CD4-positive, alpha-beta T cell treated with Interferon gamma for 1 hour (primary cell): ENCODE measurements around the gene CCDC15.
"Not testable (repeated sequence)": the region's sequence is repeated elsewhere in the genome, so short reads cannot be mapped to it uniquely, and the experiment has no call there.

Experiments used
- DNase-seq: peaks from one replicate; pipeline ENCODE4 v3.0.0-alpha.2; 2020

Gene CCDC15

GRCh38 chr11:125001849-125002248 is 47.8 kb downstream of the CCDC15 start:
- no peak for DNase-seq

DNA sequence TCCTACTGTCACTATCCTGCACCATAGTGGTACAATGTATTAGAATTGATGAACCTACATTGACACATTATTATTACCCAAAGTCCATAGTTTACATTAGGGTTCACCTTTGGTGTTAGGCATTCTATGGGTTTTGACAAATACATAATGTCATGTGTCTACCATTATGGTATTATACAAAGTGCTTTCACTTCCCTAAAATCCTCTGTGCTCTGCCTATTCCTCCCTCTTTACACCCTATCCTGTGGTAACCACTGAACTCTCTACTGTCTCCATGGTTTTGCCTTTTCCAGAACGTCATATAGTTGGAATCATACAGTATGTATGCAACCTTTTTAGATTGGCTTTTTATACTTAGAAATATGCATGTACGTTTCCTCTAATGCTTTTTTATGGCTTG is 51.5 kb downstream of the CCDC15 start:
- no peak for DNase-seq

GRCh38 chr11:125016413-125016812 is 62.4 kb downstream of the CCDC15 start:
- no peak for DNase-seq

DNA sequence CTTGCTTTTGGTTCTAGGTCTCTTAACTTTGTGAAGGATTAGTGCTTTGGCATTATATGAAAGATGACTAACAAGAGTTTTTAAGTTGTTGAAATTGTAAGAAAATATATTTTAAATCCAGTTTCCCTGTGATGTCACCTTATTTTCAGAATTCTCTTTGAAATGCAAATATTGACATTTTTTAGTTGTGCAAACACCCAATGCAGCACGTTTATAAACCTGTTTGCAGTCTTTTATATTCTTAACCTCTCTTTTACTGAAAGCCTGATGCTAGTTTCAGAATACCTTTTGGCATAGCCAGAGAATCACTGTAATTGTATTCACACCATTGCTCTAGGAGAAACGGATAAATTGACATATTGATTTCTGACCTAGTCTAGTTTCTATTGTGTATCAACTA is 66.3 kb downstream of the CCDC15 start:
- DNase-seq = no peak

- DNase-seq = no peak
These were observed 68.5 kb downstream of the CCDC15 start for GRCh38 chr11:125022551-125022950.

- DNase-seq = no peak
These were observed 72.0 kb downstream of the CCDC15 start for GRCh38 chr11:125025968-125026367.

DNA sequence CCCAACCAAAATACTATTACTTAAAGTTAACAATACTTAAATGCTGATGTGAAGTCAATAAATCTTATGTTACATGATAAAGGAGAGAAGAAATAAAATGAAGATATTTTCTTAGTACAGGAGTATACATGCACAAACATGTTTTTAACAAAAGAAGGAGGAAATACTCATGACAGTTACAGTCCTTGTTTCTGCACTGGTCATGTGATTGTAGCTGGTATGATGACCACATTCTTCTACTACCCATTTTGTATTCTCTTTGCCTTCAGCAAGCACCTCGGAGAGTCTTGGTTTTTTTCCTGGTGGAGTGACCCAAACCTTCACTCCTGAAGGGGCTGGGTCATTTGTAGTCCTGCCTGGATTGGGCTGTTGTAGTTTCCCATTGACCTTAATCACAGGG is 75.4 kb downstream of the CCDC15 start:
- DNase-seq = not testable (repeated sequence)

- DNase-seq = no peak
These were observed 82.9 kb downstream of the CCDC15 start for GRCh38 chr11:125036933-125037332.

GRCh38 chr11:125049164-125049792 is 95.3 kb downstream of the CCDC15 start:
- no peak for DNase-seq

DNA sequence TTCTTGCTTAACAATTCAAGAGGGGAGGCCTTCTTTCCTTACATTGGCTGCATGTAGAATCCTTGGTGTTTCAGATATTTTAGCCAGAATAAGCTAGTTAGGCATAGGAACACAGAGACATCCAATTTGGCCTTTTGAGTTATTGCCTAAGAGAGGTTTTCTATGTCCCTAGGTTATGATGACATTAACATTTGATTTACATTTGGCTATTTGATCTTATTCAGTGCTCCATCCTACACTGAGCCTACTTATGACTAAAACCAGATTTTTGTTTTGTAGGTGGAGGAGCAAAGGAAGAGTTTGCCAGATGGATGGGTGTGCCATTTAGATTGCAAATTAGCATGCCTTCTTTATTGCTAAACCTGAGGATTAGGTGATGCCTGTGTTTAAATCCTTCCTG is 98.0 kb downstream of the CCDC15 start:
- no peak for DNase-seq

DNA sequence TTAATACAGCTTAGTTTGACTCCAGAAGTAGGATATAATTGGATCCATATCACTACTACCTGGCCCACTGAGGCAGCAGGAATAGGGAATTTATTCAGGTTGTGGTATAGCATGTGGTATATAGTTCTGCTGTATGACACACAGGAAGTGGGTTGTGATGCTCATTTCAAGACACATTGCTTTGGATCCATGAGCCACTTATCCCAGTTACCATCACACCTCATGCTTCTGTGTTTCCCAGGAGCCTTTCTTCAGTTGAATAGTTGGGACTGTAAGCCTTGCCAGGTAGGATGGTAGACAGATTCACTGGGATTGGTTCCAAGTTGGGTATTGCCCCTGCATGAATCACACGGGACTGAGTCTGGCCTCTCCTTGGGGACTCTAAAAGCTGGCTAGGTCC is 99.2 kb downstream of the CCDC15 start:
- DNase-seq = no peak

GRCh38 chr11:125055107-125055715 is 101.2 kb downstream of the CCDC15 start:
- no peak for DNase-seq

GRCh38 chr11:125056111-125056510 is 102.1 kb downstream of the CCDC15 start:
- not testable (repeated sequence) for DNase-seq

GRCh38 chr11:125056931-125057692 is 103.1 kb downstream of the CCDC15 start:
- DNase-seq = no peak

- no peak for DNase-seq
These were observed 103.7 kb downstream of the CCDC15 start for GRCh38 chr11:125057693-125058016.

DNA sequence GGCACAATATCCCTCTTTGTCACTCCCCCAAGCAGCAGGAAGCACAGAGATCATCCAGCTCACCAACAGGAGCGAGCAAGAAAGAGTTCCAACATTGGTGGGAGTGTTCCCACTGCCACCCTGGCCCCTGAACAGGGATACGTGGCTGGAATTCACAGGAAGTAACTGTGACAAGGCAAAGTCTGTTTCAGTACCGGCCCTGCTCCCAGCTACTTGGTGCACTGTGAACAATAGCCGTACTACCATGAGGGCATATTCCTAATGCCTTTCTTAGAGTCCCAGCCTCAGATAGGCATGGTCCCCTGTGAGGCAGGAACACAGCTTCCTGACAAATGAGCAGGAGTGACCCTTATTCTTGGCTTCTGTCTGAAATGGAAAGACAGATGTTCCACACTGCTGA is 107.3 kb downstream of the CCDC15 start:
- DNase-seq = no peak

GRCh38 chr11:125062218-125062930 is 108.4 kb downstream of the CCDC15 start:
- no peak for DNase-seq

GRCh38 chr11:125062931-125063428 is 109.0 kb downstream of the CCDC15 start, which contains the start of gene SLC37A2:
Gene SLC37A2, plus strand, starts transcription at chr11:125063305. Its CDS starts 63 bp downstream, at chr11:125063368.
- DNase-seq = peak; percentile 80

DNA sequence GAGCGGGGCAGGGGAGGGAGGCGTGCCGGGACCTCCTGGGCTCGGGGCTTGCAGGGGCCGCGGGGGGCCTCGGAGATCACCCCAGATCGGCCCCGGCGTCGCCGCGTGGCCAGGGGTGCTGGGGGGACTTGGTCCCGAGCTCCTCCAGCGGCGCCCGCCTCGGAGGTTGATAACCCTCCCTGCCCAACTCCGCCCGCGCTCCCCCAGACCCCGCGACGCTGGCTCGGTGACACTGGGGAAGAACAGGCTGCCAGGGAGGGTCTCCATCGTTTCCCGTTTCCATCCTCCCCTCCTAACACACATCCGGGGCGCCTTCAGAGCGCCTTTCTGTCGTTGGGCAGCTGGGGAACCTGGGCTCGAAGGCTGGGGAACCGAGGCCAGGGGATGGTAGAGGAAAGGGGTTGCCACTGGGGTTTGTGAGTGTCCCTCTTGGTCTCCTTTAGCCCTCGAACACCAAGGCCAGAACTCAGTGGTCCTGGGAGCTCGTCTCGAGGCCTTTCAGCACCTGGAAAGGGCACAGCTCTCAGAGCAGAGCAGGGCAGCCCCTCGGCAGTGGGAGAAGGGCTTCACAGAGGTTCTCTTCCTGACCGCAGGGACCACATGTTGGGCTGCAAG is 109.5 kb downstream of the CCDC15 start:
- DNase-seq = no peak

DNA sequence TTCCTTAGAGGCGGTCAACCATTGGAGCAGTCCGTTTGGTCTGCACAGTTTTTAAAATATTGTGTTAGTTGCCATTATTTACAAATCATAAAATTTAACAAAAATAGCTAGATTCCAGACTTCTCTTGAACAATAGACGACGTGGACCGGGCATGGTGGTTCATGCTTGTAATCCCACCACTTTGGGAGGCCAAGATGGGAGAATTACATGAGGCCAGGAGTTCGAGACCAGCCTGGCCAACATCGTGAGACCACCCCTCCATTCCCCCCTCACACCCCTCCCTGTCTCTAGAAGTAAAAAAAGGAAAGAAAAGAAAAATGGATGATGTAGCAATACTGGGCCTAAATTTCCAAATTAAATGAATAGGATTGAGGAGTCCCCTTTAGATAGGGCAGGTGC is 110.1 kb downstream of the CCDC15 start:
- DNase-seq = no peak

DNA sequence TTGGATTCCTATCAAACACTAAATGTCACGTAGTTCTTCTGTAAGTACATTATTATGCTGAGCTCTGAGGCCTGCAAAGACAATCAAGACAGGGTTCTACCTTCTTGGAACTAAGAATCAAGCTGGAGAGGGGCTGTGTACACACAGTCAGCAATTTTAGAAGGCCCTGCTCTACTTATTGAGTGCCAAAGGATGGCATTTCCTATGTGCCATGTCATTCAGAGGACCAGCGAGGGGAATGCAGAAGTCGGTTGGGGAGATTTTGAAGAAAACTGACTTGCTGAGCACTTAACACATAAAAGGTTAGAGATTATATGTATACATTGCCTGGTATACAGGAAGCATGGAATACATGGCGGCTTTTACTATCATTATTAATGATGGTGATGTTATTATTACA is 114.4 kb downstream of the CCDC15 start:
- no peak for DNase-seq

- no peak for DNase-seq
These were observed 115.0 kb downstream of the CCDC15 start for GRCh38 chr11:125069008-125069407.

- DNase-seq = no peak
These were observed 115.8 kb downstream of the CCDC15 start for GRCh38 chr11:125069796-125070195.
